Kidney tubule cell (primary cell): ENCODE results near the gene DSG3.
"Not testable (repeated sequence)": the region's sequence is repeated elsewhere in the genome, so short reads cannot be mapped to it uniquely, and the experiment has no call there.

Source experiments
- DNase-seq: peaks from one replicate; pipeline ENCODE4 v3.0.0-alpha.2; 2018; ENCODE audit warnings: low spot score

DSG3 gene

GRCh38 chr18:31493171-31493570 lies 45.6 kb downstream of the DSG3 start:
- no peak for DNase-seq

GRCh38 chr18:31493941-31494340 lies 46.4 kb downstream of the DSG3 start:
- no peak for DNase-seq

DNA sequence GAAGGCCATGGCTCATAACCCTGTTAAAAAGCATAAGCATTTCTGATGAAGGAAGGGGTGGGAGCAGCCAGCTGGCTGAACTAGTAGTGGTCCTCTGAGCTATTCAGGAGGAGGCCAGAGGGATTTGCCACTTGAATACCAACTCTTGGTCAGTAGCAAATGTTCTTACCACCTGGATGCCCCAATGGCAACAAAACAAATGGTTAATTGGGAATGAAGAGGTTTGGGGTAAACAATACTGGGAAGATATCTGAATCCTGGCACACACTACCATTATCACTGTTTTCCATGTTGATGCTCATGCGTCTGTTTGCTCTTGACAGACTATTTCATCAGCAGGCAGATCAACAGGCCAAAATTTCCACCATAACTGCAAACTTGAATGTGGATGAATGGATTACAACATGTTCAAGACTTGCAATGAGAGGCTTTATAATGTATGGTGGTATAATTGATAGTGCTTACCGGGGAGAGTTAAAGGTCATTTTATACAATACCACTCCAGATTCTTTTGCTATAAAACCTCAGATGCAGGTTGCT lies 47.2 kb downstream of the DSG3 start:
- DNase-seq = not testable (repeated sequence)

DNA sequence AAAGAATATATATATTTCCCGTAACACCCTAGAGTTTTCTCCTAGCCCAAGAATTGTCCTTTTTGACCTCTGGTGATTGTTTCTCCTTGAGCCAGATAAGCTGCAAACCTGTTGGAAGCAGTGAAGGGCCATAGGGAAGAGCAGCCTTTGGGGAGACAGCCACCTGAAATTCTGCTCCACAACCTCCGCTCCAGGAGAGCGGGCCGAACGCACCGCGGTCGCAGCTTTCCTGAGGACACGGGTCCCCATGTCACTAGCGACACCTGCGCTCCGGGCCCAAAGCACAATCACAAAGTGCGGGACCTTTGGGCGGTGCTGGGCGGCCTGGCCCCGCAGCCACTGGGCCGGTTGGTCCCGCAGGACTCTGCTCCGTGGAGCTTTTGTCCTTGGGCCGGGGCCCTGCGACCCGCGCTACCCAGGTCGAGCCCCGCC lies 49.9 kb downstream of the DSG3 start:
- DNase-seq = no peak

DNA sequence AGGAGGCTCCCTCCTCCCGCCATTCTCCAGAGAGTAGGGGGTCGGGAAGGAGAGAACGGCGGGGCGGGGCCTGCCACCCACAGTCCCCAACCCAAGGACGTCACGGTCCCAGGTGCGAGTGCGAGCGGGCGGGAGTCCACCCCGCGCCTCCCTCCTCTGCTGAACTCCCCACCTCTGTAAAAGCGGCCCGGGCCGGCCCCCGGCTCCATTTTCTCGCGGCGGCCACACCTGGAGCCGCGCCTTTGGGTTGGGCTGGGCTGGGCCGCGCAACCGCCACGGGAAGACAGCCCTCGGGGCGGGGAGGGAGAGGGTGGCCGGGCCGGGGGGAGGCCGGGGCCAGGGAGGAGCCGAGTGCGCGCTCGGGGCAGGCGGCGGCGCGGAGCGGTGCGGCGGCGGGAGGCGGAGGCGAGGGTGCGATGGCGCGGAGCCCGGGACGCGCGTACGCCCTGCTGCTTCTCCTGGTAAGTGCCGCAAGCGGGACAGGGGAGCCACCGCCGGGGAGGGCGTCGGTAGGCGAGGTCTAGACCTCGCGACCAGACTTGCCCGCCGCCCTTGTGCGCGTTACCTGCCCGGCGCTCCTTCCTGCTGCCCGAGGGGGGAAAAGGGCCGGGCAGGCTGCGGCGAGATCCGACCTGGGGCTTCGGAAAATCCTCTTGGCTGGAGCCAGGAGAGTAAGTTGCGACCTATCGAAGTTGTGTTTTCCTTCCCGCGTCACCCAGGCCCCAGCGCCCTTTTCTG lies 50.5 kb downstream of the DSG3 start, which contains the start of gene DSG2:
TSS of gene DSG2 (plus strand) at position 342 of the 738 bp plus-strand sequence. CDS start at position 417, 75 bp downstream.
- peak; percentile 86 for DNase-seq

DNA sequence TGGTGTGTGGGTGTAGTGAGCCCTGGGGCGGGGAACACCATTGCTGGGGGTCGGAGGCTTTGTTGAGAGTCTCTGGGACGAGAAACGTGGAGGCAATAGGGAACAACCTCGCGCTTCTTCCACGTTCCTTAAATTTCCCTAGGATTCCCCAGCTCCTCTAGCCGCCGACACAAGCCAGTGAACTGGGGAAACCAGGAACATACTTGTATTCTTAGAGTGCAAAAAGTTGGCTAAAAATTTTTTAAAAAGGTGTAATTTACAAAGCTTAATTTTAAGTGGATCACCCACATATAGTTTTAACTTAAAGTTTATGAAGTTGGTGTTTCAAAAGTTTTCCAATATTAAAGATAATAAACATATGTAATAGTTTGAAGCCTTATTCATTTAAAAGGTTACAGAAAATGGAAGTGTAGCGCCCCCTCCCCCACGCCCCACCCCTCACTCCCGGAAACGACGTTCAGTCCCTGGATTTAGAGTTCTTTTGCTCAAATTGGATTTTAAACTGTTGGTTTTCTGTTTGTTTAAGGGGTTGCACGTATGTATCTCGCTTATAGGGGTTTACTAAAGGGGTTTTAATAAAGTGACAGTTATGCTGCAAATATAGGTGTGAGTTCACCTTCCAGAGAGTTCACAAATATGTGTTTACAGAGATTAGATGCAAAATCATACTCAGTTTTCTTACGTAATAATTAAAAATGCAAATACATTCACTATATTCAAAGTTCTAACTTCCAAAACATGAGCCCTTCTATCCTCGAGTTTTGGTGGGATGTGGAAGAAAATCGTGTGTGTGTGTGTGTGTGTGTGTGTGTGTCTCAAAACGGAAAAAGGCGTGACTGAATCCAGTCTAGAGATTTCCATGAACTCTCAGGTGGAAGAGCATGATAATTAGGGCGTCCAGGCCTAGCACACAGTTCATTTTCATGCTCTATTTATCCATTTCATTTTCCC lies 51.3 kb downstream of the DSG3 start:
- peak; percentile 42 for DNase-seq

GRCh38 chr18:31500051-31500688 lies 52.6 kb downstream of the DSG3 start:
- DNase-seq = no peak

GRCh38 chr18:31503011-31503410 lies 55.5 kb downstream of the DSG3 start:
- DNase-seq = no peak

- DNase-seq = no peak
Observed at GRCh38 chr18:31504455-31505147, 57.1 kb downstream of the DSG3 start.

GRCh38 chr18:31505156-31505555 lies 57.6 kb downstream of the DSG3 start:
- no peak for DNase-seq

- peak; percentile 50 for DNase-seq
Observed at GRCh38 chr18:31506024-31506742, 58.6 kb downstream of the DSG3 start.

DNA sequence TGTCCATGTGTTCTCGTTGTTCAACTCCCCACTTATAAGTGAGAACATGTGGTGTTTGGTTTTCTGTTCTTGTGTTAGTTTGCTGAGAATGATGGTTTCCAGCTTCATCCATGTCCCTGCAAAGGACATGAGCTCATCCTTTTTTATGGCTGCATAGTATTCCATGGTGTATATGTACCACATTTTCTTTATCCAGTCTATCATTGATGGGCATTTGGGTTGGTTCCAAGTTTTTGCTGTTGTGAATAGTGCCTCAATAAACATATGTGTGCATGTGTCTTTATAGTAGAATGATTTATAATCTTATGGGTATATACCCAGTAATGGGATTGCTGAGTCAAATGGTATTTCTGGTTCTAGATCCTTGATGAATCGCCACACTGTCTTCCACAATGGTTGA lies 59.6 kb downstream of the DSG3 start:
- not testable (repeated sequence) for DNase-seq

DNA sequence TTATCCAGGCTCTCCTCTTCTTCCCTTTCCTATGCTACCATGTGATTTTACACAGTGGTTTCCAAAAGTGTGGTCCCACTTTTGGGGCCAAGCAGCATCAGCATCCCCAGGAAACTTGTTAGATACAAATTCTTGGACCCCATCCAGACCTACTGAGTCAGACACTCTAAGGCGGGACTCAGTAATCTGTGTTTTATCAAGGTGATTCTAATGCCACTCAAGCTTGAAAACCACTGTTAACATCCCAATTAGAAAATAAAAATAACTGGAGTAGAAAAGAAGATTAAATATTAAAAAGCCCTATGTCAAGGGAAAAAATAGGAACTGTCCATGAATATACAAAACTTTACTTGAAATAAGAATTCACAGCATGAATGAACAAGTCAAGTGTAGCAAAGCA lies 61.2 kb downstream of the DSG3 start:
- DNase-seq = peak; percentile 72

GRCh38 chr18:31509571-31509970 lies 62.0 kb downstream of the DSG3 start:
- no peak for DNase-seq

- DNase-seq = peak; percentile 88
Observed at GRCh38 chr18:31510319-31510718, 62.8 kb downstream of the DSG3 start.

GRCh38 chr18:31511098-31511497 lies 63.6 kb downstream of the DSG3 start:
- no peak for DNase-seq

GRCh38 chr18:31512203-31512764 lies 64.7 kb downstream of the DSG3 start:
- peak; percentile 92 for DNase-seq

DNA sequence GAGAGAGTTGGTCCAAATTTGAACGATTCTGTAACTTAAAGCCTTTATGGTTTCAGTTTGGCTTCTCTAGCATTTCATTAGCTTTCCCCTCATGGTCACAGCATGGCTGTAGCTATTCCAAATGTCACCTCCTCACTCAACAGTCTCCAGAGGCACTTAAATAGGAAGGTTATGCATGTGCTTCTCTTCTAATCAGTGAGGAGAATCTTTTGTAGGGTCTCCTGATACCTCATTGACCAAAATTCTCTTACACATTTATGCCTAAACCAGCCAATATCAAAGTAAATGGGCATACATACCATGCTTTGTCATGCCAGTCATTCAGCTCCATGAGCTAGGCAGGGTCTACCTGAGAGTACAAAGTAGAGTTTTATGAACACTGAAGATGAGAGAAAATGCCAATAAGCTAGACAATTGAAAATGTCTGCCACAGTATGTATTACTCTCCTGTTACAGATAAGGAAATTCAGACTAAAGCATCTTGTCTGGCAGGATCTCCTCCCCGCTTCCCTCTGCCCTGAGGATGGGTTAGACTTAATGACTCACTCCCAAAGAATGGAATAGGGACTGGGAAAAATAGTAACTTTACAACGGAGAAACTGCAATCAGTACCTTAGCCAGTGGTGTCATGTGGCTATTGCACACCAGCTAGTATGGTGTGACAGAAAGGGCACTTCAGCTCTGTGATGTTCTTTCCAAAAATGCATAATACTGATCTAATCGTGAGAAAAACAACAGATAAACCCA lies 65.8 kb downstream of the DSG3 start:
- DNase-seq = peak; percentile 92

DNA sequence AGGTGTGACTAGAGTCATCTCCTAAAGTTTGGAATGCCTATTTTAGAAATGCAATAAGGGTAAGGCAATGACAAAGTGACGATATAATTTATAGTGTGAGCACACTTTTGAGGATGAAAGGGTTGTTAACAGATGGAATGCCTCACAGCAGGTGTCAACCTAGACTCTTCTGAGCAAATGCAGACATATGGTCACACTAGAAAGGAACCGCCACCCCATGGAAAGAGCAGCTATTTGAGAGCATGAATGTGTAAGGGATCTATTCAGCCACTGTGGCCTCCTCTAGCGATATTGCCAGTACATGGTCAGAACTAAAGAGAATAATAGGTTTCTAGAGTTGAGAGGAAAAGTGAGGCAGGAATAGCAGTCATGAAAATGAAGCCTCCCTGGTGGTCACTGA lies 68.9 kb downstream of the DSG3 start:
- no peak for DNase-seq

GRCh38 chr18:31526374-31526773 lies 78.8 kb downstream of the DSG3 start:
- DNase-seq = no peak
